K562 (cell line): Measurements from ENCODE around the gene PHKG2. TPM values are rescaled to one million over a fixed set of nuclear protein-coding genes. Genes with fewer than 3 reads are reported as not detected.
A peak's percentile ranks its signal among the peaks of the same experiment; 100 is the strongest.

Experiments
- ATAC-seq: fragments of 200-7000 bp; cut with Tn5 transposase; 3 replicates; pipeline ENCODE4 v1.9.1; 2020; ENCODE audit warnings: moderate library complexity
- BruUV-seq: library from RNA; stranded (reverse); fragments of 400-500 nt; replicated peaks from 2 replicates; lab custom pipeline; 2021; lab: Mats Ljungman, UMichigan
- CTCF ChIA-PET: fragments of 300-600 bp; formaldehyde crosslinking; extraction: SDS; loops from one replicate; lab custom pipeline; 2021; ENCODE audit warnings: low intra/inter-chr PET ratio; lab: Yijun Ruan, JAX
- POLR2A ChIA-PET: fragments of 300-600, 350-650 bp; sonication (Branson Sonifier 250); formaldehyde crosslinking; extraction: SDS; loops from one replicate; lab custom pipeline; 2021; ENCODE audit warnings: antibody characterized with exemption, inconsistent platforms; lab: Yijun Ruan, JAX
- DNase-seq, 4 experiments: peaks; one replicate each; pipeline versions ENCODE4 v3.0.0 to v3.0.0-alpha.2; 2011 to 2018; ENCODE audit warnings: low spot score in 3 of 4, mixed read lengths in 3 of 4; ENCODE audit errors: extremely low read depth in 1 of 4
- FAIRE-seq: peaks from 2 replicates; lab custom pipeline; 2011; peaks lifted over from hg19 to GRCh38; lab: Jason Lieb, UNC
- H2AFZ ChIP-seq: 2 replicates; pipeline ENCODE4 v1.6.0; 2011; ENCODE audit warnings: low read depth, low read length, control low read depth, inconsistent platforms
- H3K27ac ChIP-seq: fragments of 200-600 bp; 3 replicates; pipeline ENCODE4 v1.8.0; 2011; ENCODE audit warnings: low read depth, mild to moderate bottlenecking, control low read depth, inconsistent platforms, low read length, moderate library complexity, mixed read lengths; ENCODE audit errors: extremely low read depth
- H3K27me3 ChIP-seq, 2 experiments: fragments of 300-600 bp in 1 of 2; 2 replicates in 1 of 2; 3 replicates in 1 of 2; pipeline versions ENCODE4 v1.6.0 to v1.8.0; 2011; ENCODE audit warnings: inconsistent platforms in 2 of 2, low read length in 2 of 2, mild to moderate bottlenecking in 1 of 2, mixed read lengths in 1 of 2, moderate library complexity in 1 of 2; ENCODE audit not compliant: control insufficient read depth in 2 of 2, insufficient read depth in 2 of 2
- H3K36me3 ChIP-seq: fragments of 300-600 bp; 3 replicates; pipeline ENCODE4 v1.8.0; 2011; ENCODE audit warnings: mild to moderate bottlenecking, low read length, inconsistent platforms; ENCODE audit not compliant: control insufficient read depth, insufficient read depth
- H3K4me1 ChIP-seq, 2 experiments: fragments of 200-600 bp in 1 of 2; replicated peaks in 1 of 2; 2 replicates in 1 of 2; 3 replicates in 1 of 2; pipeline versions ENCODE4 v1.5.1 to v1.8.0; 2011; ENCODE audit warnings: inconsistent platforms in 2 of 2, low read length in 2 of 2, mild to moderate bottlenecking in 1 of 2, mixed read lengths in 1 of 2, moderate library complexity in 1 of 2; ENCODE audit not compliant: control insufficient read depth in 2 of 2, insufficient read depth in 2 of 2
- H3K4me2 ChIP-seq: 2 replicates; pipeline ENCODE4 v1.6.1; 2011; ENCODE audit warnings: low read length, control low read depth, inconsistent platforms, mixed read lengths; ENCODE audit not compliant: insufficient read depth
- H3K4me3 ChIP-seq: fragments of 200-600 bp; sonication (generic), shearing (Covaris generic); 2 replicates; pipeline ENCODE4 v1.5.1; 2016; ENCODE audit warnings: control low read depth, inconsistent platforms
- H3K79me2 ChIP-seq: fragments of 200-600 bp; 3 replicates; pipeline ENCODE4 v1.8.0; 2011; ENCODE audit warnings: low read length, inconsistent platforms; ENCODE audit not compliant: control insufficient read depth, insufficient read depth
- H3K9ac ChIP-seq, 2 experiments: 2 replicates each; pipeline versions ENCODE4 v1.6.0 to v1.6.1; 2011; ENCODE audit warnings: low read depth in 2 of 2, low read length in 2 of 2, control low read depth in 1 of 2, inconsistent platforms in 1 of 2, mild to moderate bottlenecking in 1 of 2, mixed read lengths in 1 of 2; ENCODE audit not compliant: insufficient read depth in 1 of 2
- H3K9me1 ChIP-seq: one replicate; pipeline ENCODE4 v1.6.0; 2011; ENCODE audit warnings: inconsistent platforms, mild to moderate bottlenecking, low read length, moderate library complexity; ENCODE audit not compliant: control insufficient read depth, insufficient read depth
- H3K9me3 ChIP-seq: replicated peaks from 2 replicates; pipeline ENCODE4 v1.5.1; 2011; ENCODE audit warnings: low read depth, low read length, inconsistent platforms; ENCODE audit not compliant: control insufficient read depth, insufficient read depth
- H4K20me1 ChIP-seq: replicated peaks from 2 replicates; pipeline ENCODE4 v1.6.1; 2011; ENCODE audit warnings: low read length, inconsistent platforms, mixed read lengths; ENCODE audit not compliant: control insufficient read depth, insufficient read depth
- ATF3 ChIP-seq, 2 experiments: fragments of 450-650 bp in 1 of 2; sonication (generic) in 1 of 2; formaldehyde crosslinking in 1 of 2; IDR thresholded peaks in 1 of 2; conservative IDR thresholded peaks in 1 of 2; 2 replicates each; pipeline versions ENCODE4 v1.6.1 to v1.8.1; 2016 to 2023; ENCODE audit warnings: mild to moderate bottlenecking in 2 of 2, moderate library complexity in 2 of 2, inconsistent platforms in 1 of 2, missing genetic modification reagents in 1 of 2
- E2F3 ChIP-seq: fragments of 250-450 bp; sonication (Bioruptor Pico); IDR thresholded peaks from 2 replicates; pipeline ENCODE4 v1.4.0; 2020; ENCODE audit warnings: mild to moderate bottlenecking
- ELK1 ChIP-seq: sonication (generic); formaldehyde crosslinking; IDR thresholded peaks from 2 replicates; pipeline ENCODE4 v1.8.1; 2022; ENCODE audit warnings: missing genetic modification reagents
- FOXJ2 ChIP-seq: fragments of 200-800 bp; sonication (Bioruptor generic); IDR thresholded peaks from 2 replicates; pipeline ENCODE4 v1.6.1; 2016; ENCODE audit warnings: missing genetic modification characterization, missing compliant biosample characterization
- HES1 ChIP-seq: fragments of 450-650 bp; IDR thresholded peaks from 2 replicates; pipeline ENCODE4 v1.6.1; 2016; ENCODE audit warnings: low read depth, mild to moderate bottlenecking, moderate library complexity
- KLF1 ChIP-seq: fragments of 450-650 bp; IDR thresholded peaks from 2 replicates; pipeline ENCODE4 v1.6.1; 2016; ENCODE audit warnings: missing genetic modification characterization, missing compliant biosample characterization
- MAFF ChIP-seq: IDR thresholded peaks from 2 replicates; pipeline ENCODE4 v1.6.1; 2012; ENCODE audit warnings: low read length, improper control_type of control experiment
- MEIS2 ChIP-seq: fragments of 450-650 bp; IDR thresholded peaks from 2 replicates; pipeline ENCODE4 v1.6.1; 2014; ENCODE audit warnings: mild to moderate bottlenecking; ENCODE audit not compliant: partially characterized antibody
- NR2C1 ChIP-seq, 2 experiments: fragments of 450-650 bp; IDR thresholded peaks; 2 replicates each; pipeline ENCODE4 v1.6.1; 2017; ENCODE audit warnings: mild to moderate bottlenecking in 2 of 2, antibody characterized with exemption in 1 of 2, inconsistent platforms in 1 of 2, missing compliant biosample characterization in 1 of 2, missing genetic modification characterization in 1 of 2
- ZEB2 ChIP-seq: fragments of 450-650 bp; IDR thresholded peaks from 2 replicates; pipeline ENCODE4 v1.6.1; 2016
- ZNF184 ChIP-seq: sonication (generic); formaldehyde crosslinking; IDR thresholded peaks from 2 replicates; pipeline ENCODE4 v1.5.0; 2020; ENCODE audit warnings: missing genetic modification reagents
- ZNF311 ChIP-seq: fragments of 250-450 bp; sonication (Bioruptor Pico); IDR thresholded peaks from 2 replicates; pipeline ENCODE4 v1.4.0; 2020; ENCODE audit warnings: mild to moderate bottlenecking, moderate library complexity
- ZNF41 ChIP-seq: fragments of 250-450 bp; sonication (Bioruptor Pico); conservative IDR thresholded peaks from 2 replicates; pipeline ENCODE4 v1.4.0; 2020; ENCODE audit warnings: mild to moderate bottlenecking
- ZNF75A ChIP-seq: fragments of 450-650 bp; formaldehyde crosslinking; IDR thresholded peaks from 2 replicates; pipeline ENCODE4 v1.4.0; 2020; ENCODE audit warnings: mild to moderate bottlenecking
- WGBS: fragments of 100-300 bp; shearing (Covaris generic); methylation state at CpG from one replicate; pipeline ENCODE4 v1.1.6; 2016; ENCODE audit warnings: low coverage, mixed read lengths; ENCODE audit not compliant: insufficient coverage; ENCODE audit errors: missing lambda C conversion rate; 5-methylcytosine and 5-hydroxymethylcytosine counted together
- in situ Hi-C: fragments of 300-500 bp; cut with MboI; formaldehyde crosslinking; loops from 4 replicates; pipeline ENCODE4 v1.15.0; 2018; ENCODE audit warnings: inconsistent platforms, mixed read lengths
- intact Hi-C: fragments of 100-400 bp; cut with micrococcal nuclease; formaldehyde crosslinking; loops from 2 replicates; pipeline ENCODE4 v1.14.2; 2022
- polyA plus RNA-seq, 8 experiments: library from polyadenylated mRNA; depleted of rRNA in 4 of 8; stranded (reverse) in 5 of 8; unstranded in 3 of 8; fragments of >200 nt; fragmentation: Nextera tagmentation in 2 of 8; fragmentation: Illumina TruSeq in 1 of 8; extraction: Ambion mirVana in 2 of 8; extraction: Trizol in 1 of 8; gene quantifications; 2 replicates each; pipeline versions ENCODE4 v1.2.1 to v1.2.3, GENCODE V29; 2011 to 2014; ENCODE audit warnings: inconsistent platforms in 1 of 8, missing spikeins in 1 of 8
- total RNA-seq, 7 experiments: library from RNA; depleted of rRNA in 6 of 7; stranded (reverse); fragments of >200 nt in 6 of 7; fragmentation: Illumina TruSeq in 2 of 7; extraction: Trizol in 2 of 7; gene quantifications; 2 replicates each; pipeline versions ENCODE4 v1.2.1 to v1.2.3, GENCODE V29; 2011 to 2021; ENCODE audit warnings: low replicate concordance in 1 of 7

PHKG2 gene
- total and polyA plus RNA-seq, 9 of the 15 experiments (the other 6 are each of a cell fraction or from before 2014, with no cell fraction given), result 5.8 to 54.2 (median 30.7) TPM

- TF ChIP-seq ELK1 (CRISPR knock-in tag) (no peak), ZNF75A (no peak)
Observed at GRCh38 chr16:30711712-30712111, 36.5 kb upstream of the PHKG2 start (continued).

- Histone ChIP-seq H3K9ac (no peak overlapping the region), H3K4me3 (no peak overlapping the region), H3K4me1 (no peaks in the 10 kb centered on the region), H4K20me1 (0 out of 2 replicates have a peak, but pooled peaks cover 6% of the 10 kb centered on the region), H3K79me2 (peaks cover 21% of the 10 kb centered on the region), H3K9me1 (no peaks in the 10 kb centered on the region), H2AFZ (no peak overlapping the region), H3K4me2 (no peak overlapping the region), H3K9me3 (no peaks in the 10 kb centered on the region), H3K27me3 (no peaks in the 10 kb centered on the region), H3K27ac (no peak overlapping the region; the same call in 2 of the 3 replicates), H3K36me3 (peaks cover 91% of the 10 kb centered on the region)
- ChIA-PET CTCF (no interaction called here), POLR2A (interaction anchor here (0.6 to 2.3 kb wide), 3 partner anchors 9 to 11 kb away, joined by 3 to 6 read pairs (median 6); no protein-coding TSS in a partner anchor)
- intact Hi-C loops (loop anchor here (10.0 kb wide), 1 partner anchor 59 kb away; no protein-coding TSS in a partner anchor), in situ Hi-C loops (no loop called here)
- FAIRE-seq (peak; percentile 81), DNase-seq (peak in 1 of 4 experiments; percentile 24), ATAC-seq (no peak; the same call in none of the 3 replicates)
- 82% methylated on average over 16 of the region's 17 CpGs for WGBS
- BruUV-seq, result no TSS peak
- TF ChIP-seq ZNF311, result no peak
- no peak for TF ChIP-seq FOXJ2 (tag)
- TF ChIP-seq ZNF184, result no peak
- no peak for TF ChIP-seq ZNF41 (CRISPR knock-in tag)
- TF ChIP-seq NR2C1 (IDR thresholded peaks at IDR 0.05), result no peak
- TF ChIP-seq NR2C1 (tag; IDR thresholded peaks at IDR 0.05), result no peak
- TF ChIP-seq MEIS2, result no peak
- TF ChIP-seq ATF3 (IDR thresholded peaks at IDR 0.05), result peak; percentile 34
- TF ChIP-seq ATF3 (CRISPR knock-in tag; conservative IDR thresholded peaks at IDR 0.05), result no peak
- no peak for TF ChIP-seq KLF1 (tag)
- no peak for TF ChIP-seq HES1
- no peak for TF ChIP-seq E2F3 (CRISPR knock-in tag)
- TF ChIP-seq MAFF, result no peak
- TF ChIP-seq ZEB2, result no peak
Observed at GRCh38 chr16:30715750-30716445, 32.3 kb upstream of the PHKG2 start.
